Eye (tissue), 1 donor: ENCODE data around the gene ASTN1.
A peak's percentile ranks its signal among the peaks of the same experiment; 100 is the strongest.

Source experiments
- DNase-seq: peaks from one replicate; pipeline ENCODE4 v3.0.0-alpha.2; 2015

ASTN1 gene

GRCh38 chr1:177164380-177165068, at the start of gene ASTN1:
Gene ASTN1, minus strand, starts transcription at chr1:177164712. Its CDS starts 36 bp downstream, at chr1:177164676.
- peak; percentile 87 for DNase-seq

GRCh38 chr1:177211231-177211630, 46.7 kb upstream of the ASTN1 start:
- DNase-seq: peak; percentile 39

- no peak for DNase-seq
These were observed 45.6 kb upstream of the ASTN1 start for GRCh38 chr1:177210071-177210470.

GRCh38 chr1:177209357-177209756, 44.8 kb upstream of the ASTN1 start:
- peak; percentile 77 for DNase-seq

GRCh38 chr1:177208920-177209319, 44.4 kb upstream of the ASTN1 start:
- DNase-seq: no peak

GRCh38 chr1:177206831-177207355, 42.4 kb upstream of the ASTN1 start:
- no peak for DNase-seq

GRCh38 chr1:177200290-177200689, 35.8 kb upstream of the ASTN1 start:
- no peak for DNase-seq

GRCh38 chr1:177198243-177198642, 33.7 kb upstream of the ASTN1 start:
- DNase-seq: no peak

- no peak for DNase-seq
These were observed 25.9 kb upstream of the ASTN1 start for GRCh38 chr1:177190308-177190970.

- no peak for DNase-seq
These were observed 22.1 kb upstream of the ASTN1 start for GRCh38 chr1:177186639-177187038.

- no peak for DNase-seq
These were observed 20.7 kb upstream of the ASTN1 start for GRCh38 chr1:177185209-177185608.

GRCh38 chr1:177183836-177184235, 19.3 kb upstream of the ASTN1 start:
- no peak for DNase-seq

- DNase-seq: peak; percentile 92
These were observed 17.2 kb upstream of the ASTN1 start for GRCh38 chr1:177181631-177182291.

GRCh38 chr1:177181280-177181630, 16.7 kb upstream of the ASTN1 start:
- no peak for DNase-seq

GRCh38 chr1:177174921-177175634, 10.6 kb upstream of the ASTN1 start:
- DNase-seq: no peak

GRCh38 chr1:177173976-177174375, 9.5 kb upstream of the ASTN1 start:
- no peak for DNase-seq

GRCh38 chr1:177172866-177173265, 8.4 kb upstream of the ASTN1 start:
- peak; percentile 38 for DNase-seq

- DNase-seq: no peak
These were observed 7.8 kb upstream of the ASTN1 start for GRCh38 chr1:177172272-177172671.

GRCh38 chr1:177171536-177172123, 7.1 kb upstream of the ASTN1 start:
- DNase-seq: peak; percentile 33

- DNase-seq: peak; percentile 87
These were observed 6.4 kb upstream of the ASTN1 start, which contains the start of gene BRINP2 for GRCh38 chr1:177170756-177171535. Gene BRINP2, plus strand, starts transcription at chr1:177170958. Its CDS starts 58,919 bp downstream, at chr1:177229877.

GRCh38 chr1:177165069-177165439, 542 bp upstream of the ASTN1 start:
- DNase-seq: no peak

- no peak for DNase-seq
These were observed 600 bp downstream of the ASTN1 start for GRCh38 chr1:177163844-177164379.
